GM21447 (cell line): ENCODE results near the gene DNAAF2.
"Not testable (repeated sequence)": the region's sequence is repeated elsewhere in the genome, so short reads cannot be mapped to it uniquely, and the experiment has no call there.

Experiments
- ATAC-seq: cut with Tn5 transposase; IDR thresholded peaks from one replicate; pipeline ENCODE4 v1.9.1; 2021; ENCODE audit not compliant: unreplicated experiment

DNAAF2 gene

DNA sequence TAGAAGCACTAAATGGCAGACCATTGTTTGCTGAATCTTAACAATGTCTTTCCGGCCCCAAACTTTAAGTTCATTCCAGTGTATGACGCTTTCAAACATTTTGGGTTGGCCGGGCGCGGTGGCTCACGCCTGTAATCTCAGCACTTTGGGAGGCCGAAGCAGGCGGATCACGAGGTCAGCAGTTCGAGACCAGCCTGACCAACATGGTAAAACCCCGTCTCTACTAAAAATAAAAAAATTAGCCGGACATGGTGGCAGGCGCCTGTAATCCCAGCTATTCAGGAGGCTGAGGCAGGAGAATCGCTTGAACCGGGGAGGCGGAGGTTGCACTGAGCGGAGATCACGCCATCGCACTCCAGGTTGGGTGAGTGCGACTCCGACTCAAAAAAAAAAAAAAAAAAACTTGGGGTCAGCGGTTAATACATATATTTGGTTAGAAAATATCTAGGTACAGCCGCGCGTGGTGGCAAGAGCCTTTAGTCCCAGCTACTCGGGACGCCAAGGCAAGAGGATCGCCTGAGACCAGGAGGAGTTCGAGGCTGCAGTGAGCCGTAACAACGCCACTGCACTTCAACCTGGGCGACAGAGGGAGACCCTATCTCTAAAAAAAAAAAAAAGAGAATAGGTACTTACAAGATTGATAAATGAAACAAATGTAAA is 49.9 kb downstream of the DNAAF2 start:
- ATAC-seq: not testable (repeated sequence)

DNA sequence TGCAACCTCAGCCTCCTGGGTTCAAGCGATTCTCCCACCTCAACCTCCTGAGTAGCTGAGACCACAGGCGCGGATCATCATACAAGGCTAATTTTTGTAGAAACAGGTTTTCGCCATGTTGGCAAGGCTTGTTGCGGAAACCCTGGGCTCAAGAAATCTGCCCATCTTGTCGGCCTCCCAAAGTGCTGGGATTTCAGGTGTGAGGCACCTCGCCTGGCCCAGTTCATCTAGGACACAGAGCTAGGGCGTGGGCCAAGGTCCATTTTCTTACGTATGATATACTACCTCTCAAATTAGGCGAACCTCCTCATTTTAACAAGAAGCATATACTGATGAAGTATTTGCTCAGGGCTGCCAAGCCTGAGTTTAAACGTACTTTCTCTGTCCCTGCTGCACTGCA is 51.0 kb downstream of the DNAAF2 start:
- ATAC-seq: no peak

- no peak for ATAC-seq
These were observed 51.4 kb downstream of the DNAAF2 start for GRCh38 chr14:49583629-49584028.

- no peak for ATAC-seq
These were observed 52.7 kb downstream of the DNAAF2 start for GRCh38 chr14:49582113-49582977.

DNA sequence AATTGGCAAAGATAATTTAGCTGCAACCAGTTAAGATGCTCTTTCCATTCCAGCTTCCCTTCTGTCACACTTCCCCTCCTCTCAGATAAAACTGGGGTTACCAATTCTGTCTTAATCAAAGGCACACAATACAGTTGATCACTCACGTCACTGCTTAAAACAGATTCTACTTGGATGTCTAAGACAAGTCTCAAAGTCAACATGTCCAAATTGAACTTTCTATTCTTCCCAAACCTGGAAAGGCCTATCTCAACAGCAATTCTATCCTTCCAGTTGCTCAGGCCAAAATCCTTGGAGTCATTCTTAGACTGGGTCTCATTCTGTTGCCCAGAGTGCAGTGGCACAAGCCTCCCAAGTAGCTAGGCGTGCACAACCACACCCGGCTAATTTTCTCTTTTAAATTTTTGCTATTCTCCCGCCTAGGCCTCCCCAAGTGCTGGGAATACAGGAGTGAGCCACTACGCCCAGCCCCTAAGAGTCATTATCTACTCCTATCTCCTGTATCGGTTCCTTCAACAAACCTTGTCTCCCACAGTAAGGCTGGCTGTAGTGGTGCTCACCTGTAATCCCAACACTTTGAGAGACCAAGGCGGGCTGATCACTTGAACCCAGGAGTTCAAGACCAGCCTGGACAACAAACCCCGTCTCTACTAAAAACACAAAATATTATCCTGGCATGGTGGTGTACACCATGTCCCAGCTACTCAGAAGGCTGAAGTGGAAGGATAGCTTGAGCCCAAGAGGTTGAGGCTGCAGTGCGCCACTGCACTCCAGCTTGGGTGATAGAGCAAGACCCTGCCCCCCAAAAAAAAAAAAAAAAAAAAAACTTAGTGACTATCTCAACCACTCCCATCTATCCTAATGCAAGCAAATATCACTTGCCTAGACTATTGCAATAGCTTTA is 53.6 kb downstream of the DNAAF2 start:
- no peak for ATAC-seq

GRCh38 chr14:49579841-49580240 is 55.2 kb downstream of the DNAAF2 start:
- no peak for ATAC-seq

- no peak for ATAC-seq
These were observed 56.9 kb downstream of the DNAAF2 start for GRCh38 chr14:49578141-49578540.
